Fibroblast of lung (primary cell): ENCODE measurements around the gene CDKN2A.

Experiments
- EZH2 ChIP-seq: IDR thresholded peaks from 2 replicates; pipeline ENCODE4 v1.5.1; 2012; ENCODE audit warnings: low read length, control low read depth, mild to moderate bottlenecking; ENCODE audit errors: missing control alignments
- TF ChIP-seq, protein P1 (sequence below), 2 donors: IDR thresholded peaks in 1 of 2; conservative IDR thresholded peaks in 1 of 2; 1 replicate in 1 of 2; 2 replicates in 1 of 2; pipeline ENCODE4 v1.5.1; 2011 to 2012; ENCODE audit warnings: low read length in 2 of 2, control low read depth in 1 of 2, inconsistent platforms in 1 of 2, low read depth in 1 of 2, mild to moderate bottlenecking in 1 of 2

- TF ChIP-seq, protein P1, sequence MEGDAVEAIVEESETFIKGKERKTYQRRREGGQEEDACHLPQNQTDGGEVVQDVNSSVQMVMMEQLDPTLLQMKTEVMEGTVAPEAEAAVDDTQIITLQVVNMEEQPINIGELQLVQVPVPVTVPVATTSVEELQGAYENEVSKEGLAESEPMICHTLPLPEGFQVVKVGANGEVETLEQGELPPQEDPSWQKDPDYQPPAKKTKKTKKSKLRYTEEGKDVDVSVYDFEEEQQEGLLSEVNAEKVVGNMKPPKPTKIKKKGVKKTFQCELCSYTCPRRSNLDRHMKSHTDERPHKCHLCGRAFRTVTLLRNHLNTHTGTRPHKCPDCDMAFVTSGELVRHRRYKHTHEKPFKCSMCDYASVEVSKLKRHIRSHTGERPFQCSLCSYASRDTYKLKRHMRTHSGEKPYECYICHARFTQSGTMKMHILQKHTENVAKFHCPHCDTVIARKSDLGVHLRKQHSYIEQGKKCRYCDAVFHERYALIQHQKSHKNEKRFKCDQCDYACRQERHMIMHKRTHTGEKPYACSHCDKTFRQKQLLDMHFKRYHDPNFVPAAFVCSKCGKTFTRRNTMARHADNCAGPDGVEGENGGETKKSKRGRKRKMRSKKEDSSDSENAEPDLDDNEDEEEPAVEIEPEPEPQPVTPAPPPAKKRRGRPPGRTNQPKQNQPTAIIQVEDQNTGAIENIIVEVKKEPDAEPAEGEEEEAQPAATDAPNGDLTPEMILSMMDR (conservative IDR thresholded peaks at IDR 0.05 in 1 of 2, IDR thresholded peaks at IDR 0.05 in 1 of 2; ENCODE audit: low read depth in 1 of 2, low read length in 2 of 2): no peak
- no peak for TF ChIP-seq EZH2
These were observed 16.9 kb upstream of the CDKN2A start for GRCh38 chr9:22010866-22011625.
